Neural cell (in vitro differentiated cells): ENCODE measurements around the gene C1orf52. TPM values are rescaled to one million over a fixed set of nuclear protein-coding genes. Genes with fewer than 3 reads are reported as not detected.

ENCODE experiments used
- H2AFZ ChIP-seq: fragments of 200-600, 300-800 bp; sonication (generic), shearing (Covaris generic); 2 replicates; pipeline ENCODE4 v1.6.0; 2014; ENCODE audit warnings: low read depth, mild to moderate bottlenecking, antibody characterized with exemption, low read length, moderate library complexity
- H3F3A ChIP-seq: fragments of 200-600 bp; shearing (Covaris generic); 2 replicates; pipeline ENCODE4 v1.6.1; 2016; ENCODE audit warnings: mild to moderate bottlenecking, moderate library complexity, mixed read lengths, antibody characterized with exemption, low read length; ENCODE audit not compliant: insufficient read depth, poor library complexity, severe bottlenecking
- H3K27ac ChIP-seq: fragments of 200-600, 300-800 bp; sonication (generic), shearing (Covaris generic); 2 replicates; pipeline ENCODE4 v1.5.1; 2014; ENCODE audit warnings: mild to moderate bottlenecking, low read length, moderate library complexity
- H3K27me3 ChIP-seq: fragments of 300-800, 200-600 bp; sonication (generic), shearing (Covaris generic); 2 replicates; pipeline ENCODE4 v1.6.0; 2014; ENCODE audit warnings: mild to moderate bottlenecking, low read depth, low read length, moderate library complexity; ENCODE audit not compliant: insufficient read depth
- H3K36me3 ChIP-seq: fragments of 300-800, 200-600 bp; sonication (generic), shearing (Covaris generic); 2 replicates; pipeline ENCODE4 v1.5.1; 2014; ENCODE audit warnings: mild to moderate bottlenecking, antibody characterized with exemption, low read length, moderate library complexity; ENCODE audit not compliant: insufficient read depth
- H3K4me2 ChIP-seq: fragments of 300-800, 200-600 bp; sonication (generic), shearing (Covaris generic); 2 replicates; pipeline ENCODE4 v1.6.0; 2014; ENCODE audit warnings: mild to moderate bottlenecking, low read length
- H3K4me3 ChIP-seq: fragments of 300-800, 200-600 bp; sonication (generic), shearing (Covaris generic); 2 replicates; pipeline ENCODE4 v1.5.1; 2014; ENCODE audit warnings: mild to moderate bottlenecking, low read length, moderate library complexity
- H3K79me2 ChIP-seq: fragments of 200-600 bp; shearing (Covaris generic); replicated peaks from 2 replicates; pipeline ENCODE4 v1.6.0; 2014; ENCODE audit warnings: mild to moderate bottlenecking, low read length, moderate library complexity; ENCODE audit not compliant: insufficient read depth
- H3K9ac ChIP-seq: fragments of 300-800, 200-600 bp; sonication (generic), shearing (Covaris generic); 2 replicates; pipeline ENCODE4 v1.6.1; 2016; ENCODE audit warnings: mild to moderate bottlenecking, low read length, mixed read lengths
- H3K9me2 ChIP-seq: fragments of 200-600 bp; shearing (Covaris generic); 2 replicates; pipeline ENCODE4 v1.6.1; 2016; ENCODE audit warnings: mild to moderate bottlenecking, low read length, mixed read lengths; ENCODE audit not compliant: insufficient read depth
- H3K9me3 ChIP-seq: fragments of 200-600, 300-800 bp; sonication (generic), shearing (Covaris generic); 2 replicates; pipeline ENCODE4 v1.6.1; 2016; ENCODE audit warnings: mild to moderate bottlenecking, mixed run types, low read length, moderate library complexity, mixed read lengths
- H4K20me1 ChIP-seq: fragments of 200-600 bp; shearing (Covaris generic); 2 replicates; pipeline ENCODE4 v1.6.1; 2016; ENCODE audit warnings: mild to moderate bottlenecking, mixed run types; ENCODE audit not compliant: insufficient read depth
- EP300 ChIP-seq: fragments of 450-650 bp; conservative IDR thresholded peaks from 2 replicates; pipeline ENCODE4 v1.6.1; 2014; ENCODE audit warnings: antibody characterized with exemption, mild to moderate bottlenecking, moderate library complexity; ENCODE audit not compliant: poor library complexity, severe bottlenecking
- EZH2 ChIP-seq: fragments of 200-600, 300-800 bp; shearing (Covaris generic), sonication (generic); IDR thresholded peaks from 2 replicates; pipeline ENCODE4 v1.6.1; 2014; ENCODE audit warnings: antibody characterized with exemption, low read length, borderline replicate concordance, mild to moderate bottlenecking; ENCODE audit not compliant: insufficient read depth, poor library complexity, severe bottlenecking
- MXI1 ChIP-seq: fragments of 450-650 bp; conservative IDR thresholded peaks from 2 replicates; pipeline ENCODE4 v1.6.1; 2014; ENCODE audit warnings: antibody characterized with exemption, mild to moderate bottlenecking; ENCODE audit not compliant: poor library complexity, severe bottlenecking
- POLR2AphosphoS5 ChIP-seq: IDR thresholded peaks from 2 replicates; pipeline ENCODE4 v1.6.1; 2012
- RAD21 ChIP-seq: fragments of 450-650 bp; conservative IDR thresholded peaks from 2 replicates; pipeline ENCODE4 v1.6.1; 2014; ENCODE audit warnings: antibody characterized with exemption, mild to moderate bottlenecking, moderate library complexity
- SMC3 ChIP-seq: fragments of 450-650 bp; conservative IDR thresholded peaks from 2 replicates; pipeline ENCODE4 v1.6.1; 2014; ENCODE audit warnings: antibody characterized with exemption, mild to moderate bottlenecking, moderate library complexity; ENCODE audit not compliant: poor library complexity
- TAF1 ChIP-seq: IDR thresholded peaks from 2 replicates; pipeline ENCODE4 v1.6.1; 2012; ENCODE audit warnings: low read depth
- polyA plus RNA-seq: library from polyadenylated mRNA; depleted of rRNA; stranded (reverse); fragments of >200 nt; gene quantifications from 2 replicates; pipeline ENCODE4 v1.2.3, GENCODE V29; 2014
- TF ChIP-seq, protein P1 (sequence below): IDR thresholded peaks from 2 replicates; pipeline ENCODE4 v1.6.1; 2012; ENCODE audit warnings: borderline replicate concordance
- TF ChIP-seq, protein P2 (sequence below): fragments of 450-650 bp; IDR thresholded peaks from 2 replicates; pipeline ENCODE4 v1.5.1; 2014; ENCODE audit warnings: antibody characterized with exemption, mild to moderate bottlenecking, moderate library complexity; ENCODE audit not compliant: poor library complexity, severe bottlenecking

The C1orf52 gene
- polyA plus RNA-seq, 1 donor from 2014 or later = 94.6 TPM

DNA sequence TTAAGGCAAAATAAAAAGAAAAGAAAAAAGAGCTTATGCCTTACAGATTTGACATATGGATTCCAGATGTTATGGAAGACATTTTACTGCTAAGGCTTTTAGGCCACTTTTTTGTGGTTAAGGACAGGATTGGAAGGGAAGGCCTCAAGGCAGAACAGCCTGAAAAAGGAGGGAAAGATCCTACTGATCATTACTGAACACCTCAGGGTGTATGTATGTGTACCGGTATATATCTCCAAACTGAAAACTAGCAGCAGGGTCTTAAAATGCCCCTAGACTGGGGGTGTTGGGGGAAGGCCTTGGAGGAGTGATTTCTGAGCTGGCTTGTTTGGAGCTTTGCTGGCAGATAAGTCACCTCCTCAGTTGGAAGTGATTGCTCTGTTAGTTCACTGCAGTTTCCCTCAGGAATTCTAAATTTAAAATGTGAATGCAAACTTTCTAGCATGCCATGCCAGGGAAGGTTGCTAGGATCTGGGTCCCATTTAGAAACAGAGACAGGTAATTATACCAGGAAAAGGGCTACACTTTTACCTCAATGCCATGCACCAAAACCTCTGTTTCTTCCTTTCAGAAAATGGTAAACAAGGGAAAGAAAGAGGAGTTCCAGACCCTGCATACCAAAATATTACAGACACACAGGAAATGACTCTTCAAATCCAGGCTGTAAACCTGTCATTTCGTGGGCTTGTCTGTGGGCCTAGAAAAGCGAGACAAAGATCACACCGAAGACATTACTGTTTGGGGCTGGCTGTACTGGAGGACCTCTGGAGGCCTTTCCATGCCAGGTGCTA, 15.0 kb downstream of the C1orf52 start:
- no peaks in the 10 kb centered on the region for H3K27me3 ChIP-seq
- no peak overlapping the region for H3K27ac ChIP-seq
- no peak overlapping the region for H3K4me2 ChIP-seq
- H2AFZ ChIP-seq = no peak overlapping the region
- H3K36me3 ChIP-seq = no peaks in the 10 kb centered on the region
- TF ChIP-seq MXI1 (no peak), TAF1 (no peak), EZH2 (no peak), SMC3 (no peak), RAD21 (no peak), POLR2AphosphoS5 (no peak), EP300 (no peak)
- TF ChIP-seq, protein P1, sequence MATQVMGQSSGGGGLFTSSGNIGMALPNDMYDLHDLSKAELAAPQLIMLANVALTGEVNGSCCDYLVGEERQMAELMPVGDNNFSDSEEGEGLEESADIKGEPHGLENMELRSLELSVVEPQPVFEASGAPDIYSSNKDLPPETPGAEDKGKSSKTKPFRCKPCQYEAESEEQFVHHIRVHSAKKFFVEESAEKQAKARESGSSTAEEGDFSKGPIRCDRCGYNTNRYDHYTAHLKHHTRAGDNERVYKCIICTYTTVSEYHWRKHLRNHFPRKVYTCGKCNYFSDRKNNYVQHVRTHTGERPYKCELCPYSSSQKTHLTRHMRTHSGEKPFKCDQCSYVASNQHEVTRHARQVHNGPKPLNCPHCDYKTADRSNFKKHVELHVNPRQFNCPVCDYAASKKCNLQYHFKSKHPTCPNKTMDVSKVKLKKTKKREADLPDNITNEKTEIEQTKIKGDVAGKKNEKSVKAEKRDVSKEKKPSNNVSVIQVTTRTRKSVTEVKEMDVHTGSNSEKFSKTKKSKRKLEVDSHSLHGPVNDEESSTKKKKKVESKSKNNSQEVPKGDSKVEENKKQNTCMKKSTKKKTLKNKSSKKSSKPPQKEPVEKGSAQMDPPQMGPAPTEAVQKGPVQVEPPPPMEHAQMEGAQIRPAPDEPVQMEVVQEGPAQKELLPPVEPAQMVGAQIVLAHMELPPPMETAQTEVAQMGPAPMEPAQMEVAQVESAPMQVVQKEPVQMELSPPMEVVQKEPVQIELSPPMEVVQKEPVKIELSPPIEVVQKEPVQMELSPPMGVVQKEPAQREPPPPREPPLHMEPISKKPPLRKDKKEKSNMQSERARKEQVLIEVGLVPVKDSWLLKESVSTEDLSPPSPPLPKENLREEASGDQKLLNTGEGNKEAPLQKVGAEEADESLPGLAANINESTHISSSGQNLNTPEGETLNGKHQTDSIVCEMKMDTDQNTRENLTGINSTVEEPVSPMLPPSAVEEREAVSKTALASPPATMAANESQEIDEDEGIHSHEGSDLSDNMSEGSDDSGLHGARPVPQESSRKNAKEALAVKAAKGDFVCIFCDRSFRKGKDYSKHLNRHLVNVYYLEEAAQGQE = no peak
- TF ChIP-seq, protein P2, sequence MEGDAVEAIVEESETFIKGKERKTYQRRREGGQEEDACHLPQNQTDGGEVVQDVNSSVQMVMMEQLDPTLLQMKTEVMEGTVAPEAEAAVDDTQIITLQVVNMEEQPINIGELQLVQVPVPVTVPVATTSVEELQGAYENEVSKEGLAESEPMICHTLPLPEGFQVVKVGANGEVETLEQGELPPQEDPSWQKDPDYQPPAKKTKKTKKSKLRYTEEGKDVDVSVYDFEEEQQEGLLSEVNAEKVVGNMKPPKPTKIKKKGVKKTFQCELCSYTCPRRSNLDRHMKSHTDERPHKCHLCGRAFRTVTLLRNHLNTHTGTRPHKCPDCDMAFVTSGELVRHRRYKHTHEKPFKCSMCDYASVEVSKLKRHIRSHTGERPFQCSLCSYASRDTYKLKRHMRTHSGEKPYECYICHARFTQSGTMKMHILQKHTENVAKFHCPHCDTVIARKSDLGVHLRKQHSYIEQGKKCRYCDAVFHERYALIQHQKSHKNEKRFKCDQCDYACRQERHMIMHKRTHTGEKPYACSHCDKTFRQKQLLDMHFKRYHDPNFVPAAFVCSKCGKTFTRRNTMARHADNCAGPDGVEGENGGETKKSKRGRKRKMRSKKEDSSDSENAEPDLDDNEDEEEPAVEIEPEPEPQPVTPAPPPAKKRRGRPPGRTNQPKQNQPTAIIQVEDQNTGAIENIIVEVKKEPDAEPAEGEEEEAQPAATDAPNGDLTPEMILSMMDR = no peak
- H3K4me3 ChIP-seq = no peak overlapping the region
- H3K9me2 ChIP-seq = no peaks in the 10 kb centered on the region
- no peaks in the 10 kb centered on the region for H4K20me1 ChIP-seq
- no peaks in the 10 kb centered on the region for H3F3A ChIP-seq
- H3K79me2 ChIP-seq = no peaks in the 10 kb centered on the region
- no peaks in the 10 kb centered on the region for H3K9me3 ChIP-seq
- H3K9ac ChIP-seq = no peak overlapping the region

DNA sequence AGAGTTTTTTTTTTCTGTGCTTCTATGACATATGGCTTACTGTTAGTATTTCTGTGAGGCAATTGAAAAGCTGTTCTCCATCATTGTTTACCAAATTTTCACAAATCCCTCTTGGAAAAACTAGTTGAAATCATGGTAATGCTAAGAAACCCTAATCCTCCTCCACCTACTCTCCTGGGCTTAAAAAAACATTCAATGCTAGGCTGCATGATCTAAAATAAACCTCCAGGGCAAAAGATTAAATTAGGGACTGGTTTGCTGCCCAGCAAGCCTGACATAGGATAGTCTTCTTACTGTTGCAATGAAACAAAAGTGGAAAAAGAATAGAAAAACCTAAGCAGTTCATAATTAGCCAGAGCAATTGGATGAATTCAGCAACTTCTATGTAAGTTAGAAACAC, 16.1 kb downstream of the C1orf52 start:
- H2AFZ ChIP-seq = no peak overlapping the region
- no peak overlapping the region for H3K27ac ChIP-seq
- no peaks in the 10 kb centered on the region for H3K36me3 ChIP-seq
- H3K4me3 ChIP-seq = no peak overlapping the region
- H4K20me1 ChIP-seq = no peaks in the 10 kb centered on the region
- H3K9me2 ChIP-seq = no peaks in the 10 kb centered on the region
- no peaks in the 10 kb centered on the region for H3K79me2 ChIP-seq
- H3F3A ChIP-seq = no peaks in the 10 kb centered on the region
- H3K9me3 ChIP-seq = no peaks in the 10 kb centered on the region
- H3K9ac ChIP-seq = no peak overlapping the region
- H3K4me2 ChIP-seq = no peak overlapping the region
- H3K27me3 ChIP-seq = no peaks in the 10 kb centered on the region
- TF ChIP-seq POLR2AphosphoS5 = no peak
- TF ChIP-seq TAF1 = no peak
- TF ChIP-seq, protein P1 = no peak
- TF ChIP-seq SMC3 = no peak
- TF ChIP-seq RAD21 = no peak
- TF ChIP-seq, protein P2 = no peak
- TF ChIP-seq EZH2 = no peak
- TF ChIP-seq EP300 = no peak
- TF ChIP-seq MXI1 = no peak
